ENCODE data around the gene RTKN2.

RTKN2 gene

DNA sequence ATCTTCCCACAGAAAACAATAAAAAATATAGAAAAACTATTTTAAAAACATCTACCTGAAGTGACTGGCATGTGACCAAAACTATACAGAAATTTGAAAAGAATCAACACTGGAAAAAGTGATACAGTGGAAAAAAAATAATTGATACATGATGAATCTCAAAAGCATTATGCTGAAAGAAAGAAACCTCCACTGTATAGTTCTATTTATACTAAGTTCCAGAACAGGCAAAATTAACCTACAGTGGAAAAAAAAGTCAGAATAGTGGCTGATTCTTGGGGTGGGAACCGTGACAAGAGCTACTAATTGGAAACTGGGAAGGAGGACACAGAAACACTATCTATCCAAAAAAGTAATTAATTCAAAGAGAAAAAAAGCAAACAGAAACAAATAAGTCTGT is 14.9 kb downstream of the RTKN2 start:
- Histone ChIP-seq H3K36me3 (ENCODE audit: control insufficient read depth, insufficient read depth, low read length) (no peaks in the 10 kb centered on the region), H3K27me3 (replicated peaks; ENCODE audit: control insufficient read depth, insufficient read depth, low read length) (no peaks in the 10 kb centered on the region), H3K4me3 (replicated peaks; ENCODE audit: low read depth, low read length) (no peak overlapping the region)
- no peak for DNase-seq (ENCODE audit: extremely low read depth, insufficient read length)
- TF ChIP-seq, protein P1, sequence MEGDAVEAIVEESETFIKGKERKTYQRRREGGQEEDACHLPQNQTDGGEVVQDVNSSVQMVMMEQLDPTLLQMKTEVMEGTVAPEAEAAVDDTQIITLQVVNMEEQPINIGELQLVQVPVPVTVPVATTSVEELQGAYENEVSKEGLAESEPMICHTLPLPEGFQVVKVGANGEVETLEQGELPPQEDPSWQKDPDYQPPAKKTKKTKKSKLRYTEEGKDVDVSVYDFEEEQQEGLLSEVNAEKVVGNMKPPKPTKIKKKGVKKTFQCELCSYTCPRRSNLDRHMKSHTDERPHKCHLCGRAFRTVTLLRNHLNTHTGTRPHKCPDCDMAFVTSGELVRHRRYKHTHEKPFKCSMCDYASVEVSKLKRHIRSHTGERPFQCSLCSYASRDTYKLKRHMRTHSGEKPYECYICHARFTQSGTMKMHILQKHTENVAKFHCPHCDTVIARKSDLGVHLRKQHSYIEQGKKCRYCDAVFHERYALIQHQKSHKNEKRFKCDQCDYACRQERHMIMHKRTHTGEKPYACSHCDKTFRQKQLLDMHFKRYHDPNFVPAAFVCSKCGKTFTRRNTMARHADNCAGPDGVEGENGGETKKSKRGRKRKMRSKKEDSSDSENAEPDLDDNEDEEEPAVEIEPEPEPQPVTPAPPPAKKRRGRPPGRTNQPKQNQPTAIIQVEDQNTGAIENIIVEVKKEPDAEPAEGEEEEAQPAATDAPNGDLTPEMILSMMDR (IDR thresholded peaks at IDR 0.05; ENCODE audit: insufficient read depth, low read length, poor library complexity, severe bottlenecking): no peak

DNA sequence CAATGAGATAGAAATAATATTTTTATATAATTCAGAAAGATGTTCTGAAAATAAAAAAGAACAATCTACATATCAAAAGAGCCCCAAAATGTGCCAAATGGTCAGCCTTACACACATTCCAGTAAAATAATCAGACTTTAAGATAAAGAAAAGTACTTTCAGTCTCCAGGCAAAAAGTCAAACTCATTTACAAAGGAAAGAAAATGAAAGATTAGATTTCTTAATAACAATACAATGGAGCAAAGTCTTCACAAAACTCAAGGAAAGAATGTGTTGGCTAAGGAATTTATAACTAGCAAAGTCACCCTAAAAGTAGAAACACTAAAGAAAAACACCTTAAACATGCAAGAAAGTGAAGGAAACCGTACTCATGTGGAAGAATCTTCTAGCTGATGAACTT is 16.6 kb downstream of the RTKN2 start:
- Histone ChIP-seq H3K27me3 (replicated peaks; ENCODE audit: control insufficient read depth, insufficient read depth, low read length) (no peaks in the 10 kb centered on the region), H3K4me3 (replicated peaks; ENCODE audit: low read depth, low read length) (no peak overlapping the region), H3K36me3 (ENCODE audit: control insufficient read depth, insufficient read depth, low read length) (no peaks in the 10 kb centered on the region)
- TF ChIP-seq, protein P1 (IDR thresholded peaks at IDR 0.05; ENCODE audit: insufficient read depth, low read length, poor library complexity, severe bottlenecking): no peak
- DNase-seq (ENCODE audit: extremely low read depth, insufficient read length): no peak

DNA sequence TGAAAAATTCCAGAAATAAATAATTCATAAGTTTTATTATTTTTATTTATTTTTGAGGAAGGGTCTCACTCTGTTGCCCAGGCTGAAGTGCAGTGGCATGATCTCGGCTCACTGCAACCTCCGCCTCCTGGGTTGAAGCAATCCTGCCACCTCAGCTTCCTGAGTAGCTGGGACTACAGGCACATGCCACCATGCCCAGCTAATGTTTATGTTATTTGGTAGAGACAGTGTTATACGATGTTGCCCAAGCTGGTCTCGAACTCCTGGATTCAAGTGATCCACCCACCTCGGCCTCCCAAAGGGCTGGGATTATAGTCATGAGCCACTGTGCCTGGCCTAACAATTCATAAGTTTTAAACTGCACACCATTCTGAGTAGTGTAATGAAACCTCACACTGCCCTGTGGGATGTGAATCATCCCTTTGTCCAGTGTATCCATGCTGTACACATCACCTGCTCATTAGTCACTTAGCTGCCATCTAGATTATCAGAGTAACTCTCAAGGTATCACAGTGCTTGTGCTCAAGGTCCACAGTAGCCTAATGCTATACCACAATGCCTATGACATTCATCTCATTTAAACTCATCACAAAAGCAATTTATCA is 17.9 kb downstream of the RTKN2 start:
- H3K4me3 ChIP-seq (replicated peaks; ENCODE audit: low read depth, low read length): no peak overlapping the region
- no peak for DNase-seq (ENCODE audit: extremely low read depth, insufficient read length)
- TF ChIP-seq, protein P1 (IDR thresholded peaks at IDR 0.05; ENCODE audit: insufficient read depth, low read length, poor library complexity, severe bottlenecking): no peak
- H3K36me3 ChIP-seq (ENCODE audit: control insufficient read depth, insufficient read depth, low read length): no peaks in the 10 kb centered on the region
- H3K27me3 ChIP-seq (replicated peaks; ENCODE audit: control insufficient read depth, insufficient read depth, low read length): no peaks in the 10 kb centered on the region

DNA sequence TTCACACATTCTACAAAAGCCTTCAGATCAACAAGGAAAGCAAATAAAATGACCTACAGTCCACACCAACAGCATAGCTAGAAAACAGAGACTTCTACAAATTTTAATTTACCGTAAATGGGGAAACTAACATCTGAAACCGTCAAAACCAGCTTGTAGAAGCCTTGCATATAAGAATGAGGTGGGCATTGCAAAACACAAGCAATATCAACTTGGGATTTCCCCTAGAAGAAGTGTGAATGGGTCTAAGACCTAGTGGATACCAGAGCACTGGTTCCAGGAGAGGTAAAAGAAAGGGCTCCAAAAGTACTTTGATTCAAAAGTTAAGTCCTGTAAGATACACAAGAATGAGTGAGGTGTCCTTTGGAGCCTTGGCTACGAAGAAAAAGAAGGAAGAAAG is 18.7 kb downstream of the RTKN2 start:
- no peak for DNase-seq (ENCODE audit: extremely low read depth, insufficient read length)
- TF ChIP-seq, protein P1 (IDR thresholded peaks at IDR 0.05; ENCODE audit: insufficient read depth, low read length, poor library complexity, severe bottlenecking): no peak
- Histone ChIP-seq H3K4me3 (replicated peaks; ENCODE audit: low read depth, low read length) (no peak overlapping the region), H3K27me3 (replicated peaks; ENCODE audit: control insufficient read depth, insufficient read depth, low read length) (no peaks in the 10 kb centered on the region), H3K36me3 (ENCODE audit: control insufficient read depth, insufficient read depth, low read length) (no peaks in the 10 kb centered on the region)

DNA sequence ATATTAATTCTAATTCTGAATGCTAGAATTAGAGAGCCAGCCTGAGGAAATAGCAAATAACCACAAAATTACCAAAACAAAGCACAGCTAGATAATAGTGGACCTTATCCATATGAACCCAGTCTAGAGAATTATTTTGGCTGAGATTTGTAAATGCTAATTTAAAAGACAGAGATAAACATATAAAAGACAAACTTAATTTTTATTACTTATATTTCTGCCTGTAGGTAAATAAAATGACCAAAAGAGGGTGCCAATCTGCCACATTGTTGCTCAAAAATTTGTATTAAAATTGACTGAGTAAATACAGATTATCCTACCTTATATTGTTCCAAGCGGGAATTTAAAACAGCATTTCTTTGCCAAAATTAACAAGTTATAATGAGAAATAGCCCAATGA is 20.2 kb downstream of the RTKN2 start:
- Histone ChIP-seq H3K27me3 (replicated peaks; ENCODE audit: control insufficient read depth, insufficient read depth, low read length) (no peaks in the 10 kb centered on the region), H3K36me3 (ENCODE audit: control insufficient read depth, insufficient read depth, low read length) (no peaks in the 10 kb centered on the region), H3K4me3 (replicated peaks; ENCODE audit: low read depth, low read length) (no peak overlapping the region)
- no peak for DNase-seq (ENCODE audit: extremely low read depth, insufficient read length)
- TF ChIP-seq, protein P1 (IDR thresholded peaks at IDR 0.05; ENCODE audit: insufficient read depth, low read length, poor library complexity, severe bottlenecking): no peak

Measured in GM06990 (cell line).